Endodermal cell (in vitro differentiated cells): ENCODE data around the gene ODR4. TPM values are rescaled to one million over a fixed set of nuclear protein-coding genes. Genes with fewer than 3 reads are reported as not detected.

ENCODE experiments used
- DNase-seq: peaks from one replicate; pipeline ENCODE4 v3.0.0-alpha.2; 2017
- H3K27ac ChIP-seq: 2 replicates; pipeline ENCODE4 v1.5.1; 2013; ENCODE audit warnings: mild to moderate bottlenecking, low read depth, low read length, moderate library complexity
- H3K27me3 ChIP-seq: 2 replicates; pipeline ENCODE4 v1.6.1; 2013; ENCODE audit warnings: mild to moderate bottlenecking, low read length, moderate library complexity; ENCODE audit not compliant: insufficient read depth, control insufficient read depth, poor library complexity, severe bottlenecking
- H3K36me3 ChIP-seq: 2 replicates; pipeline ENCODE4 v1.7.0; 2013; ENCODE audit warnings: mild to moderate bottlenecking, low read length, moderate library complexity; ENCODE audit not compliant: control insufficient read depth, insufficient read depth
- H3K4me1 ChIP-seq: one replicate; pipeline ENCODE4 v1.7.0; 2013; ENCODE audit warnings: low read length; ENCODE audit not compliant: control insufficient read depth, insufficient read depth
- H3K4me3 ChIP-seq: 2 replicates; pipeline ENCODE4 v1.5.1; 2013; ENCODE audit warnings: mild to moderate bottlenecking, low read length, moderate library complexity
- H3K9ac ChIP-seq: 2 replicates; pipeline ENCODE4 v1.6.1; 2013; ENCODE audit warnings: mild to moderate bottlenecking, low read length, moderate library complexity; ENCODE audit not compliant: poor library complexity, severe bottlenecking; ENCODE audit errors: extremely low read depth
- H3K9me3 ChIP-seq: 2 replicates; pipeline ENCODE4 v1.6.1; 2013; ENCODE audit warnings: mild to moderate bottlenecking, low read length, moderate library complexity; ENCODE audit not compliant: control insufficient read depth
- H3K27ac Mint-ChIP-seq: 2 replicates; pipeline ENCODE4 v1.8.0; 2020; ENCODE audit warnings: mixed read lengths
- H3K27me3 Mint-ChIP-seq: 2 replicates; pipeline ENCODE4 v1.8.0; 2021; ENCODE audit warnings: mild to moderate bottlenecking, mixed read lengths; ENCODE audit not compliant: insufficient read depth
- H3K36me3 Mint-ChIP-seq: 2 replicates; pipeline ENCODE4 v1.8.0; 2020; ENCODE audit warnings: low read depth, mixed read lengths
- H3K4me1 Mint-ChIP-seq: 2 replicates; pipeline ENCODE4 v1.8.0; 2020; ENCODE audit warnings: mixed read lengths
- H3K4me3 Mint-ChIP-seq: 2 replicates; pipeline ENCODE4 v1.8.0; 2020; ENCODE audit warnings: mild to moderate bottlenecking, moderate library complexity, mixed read lengths
- H3K9me3 Mint-ChIP-seq: 2 replicates; pipeline ENCODE4 v1.8.0; 2020; ENCODE audit warnings: mild to moderate bottlenecking, mixed read lengths
- CTCF ChIP-seq: fragments of 200-600 bp; sonication (generic); conservative IDR thresholded peaks from 2 replicates; pipeline ENCODE4 v1.5.0; 2021; ENCODE audit warnings: antibody characterized with exemption, mild to moderate bottlenecking
- WGBS, 2 experiments: methylation state at CpG; one replicate each; pipeline versions ENCODE4 v1.1.5 to v1.1.7; 2013; ENCODE audit warnings: missing lambda C conversion rate in 2 of 2, mixed read lengths in 1 of 2; ENCODE audit not compliant: insufficient coverage in 1 of 2, insufficient read length in 1 of 2; 5-methylcytosine and 5-hydroxymethylcytosine counted together
- total RNA-seq, 2 donors: library from RNA; stranded (reverse); fragmentation: NEBNext Ultra II Directional in 1 of 2; extraction: Animal tissue kit (Norgen Biotek cat#: 25700) in 1 of 2; gene quantifications; 2 replicates in 1 of 2; 3 replicates in 1 of 2; pipeline ENCODE4 v1.2.1, GENCODE V29; 2021

ODR4 gene
- total RNA-seq, 2 donors from 2014 or later: 20.8 to 22.5 TPM

DNA sequence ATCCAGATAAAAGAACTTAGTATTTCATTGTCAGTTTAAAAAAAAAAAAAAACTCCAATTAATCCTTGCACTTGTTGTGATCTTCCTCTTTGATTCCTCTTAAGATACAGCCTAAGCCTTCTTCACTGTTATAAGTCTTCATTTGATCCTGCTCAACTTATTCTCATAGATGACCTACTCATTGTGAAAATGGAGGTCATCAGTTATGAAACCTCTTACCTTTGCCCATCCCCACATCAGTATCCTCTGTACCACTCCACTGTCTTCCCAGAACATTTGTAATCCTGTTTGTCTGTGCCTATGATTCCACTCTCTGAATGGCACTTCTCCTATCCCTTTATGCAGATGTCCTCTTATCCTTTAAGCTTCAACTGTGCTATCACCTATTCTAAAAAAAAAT is 28.0 kb downstream of the ODR4 start:
- Histone ChIP-seq H3K9me3 (no peaks in the 10 kb centered on the region), H3K36me3 (peaks cover 64% of the 10 kb centered on the region), H3K9ac (no peak overlapping the region), H3K27me3 (no peaks in the 10 kb centered on the region), H3K4me1 (no peaks in the 10 kb centered on the region), H3K4me3 (no peak overlapping the region), H3K27ac (no peak overlapping the region)
- Mint-ChIP-seq H3K9me3 (no peaks in the 10 kb centered on the region), H3K4me1 (no peaks in the 10 kb centered on the region), H3K36me3 (peaks cover 41% of the 10 kb centered on the region), H3K4me3 (no peak overlapping the region), H3K27ac (no peak overlapping the region), H3K27me3 (no peaks in the 10 kb centered on the region)
- no peak for DNase-seq
- no peak for TF ChIP-seq CTCF

DNA sequence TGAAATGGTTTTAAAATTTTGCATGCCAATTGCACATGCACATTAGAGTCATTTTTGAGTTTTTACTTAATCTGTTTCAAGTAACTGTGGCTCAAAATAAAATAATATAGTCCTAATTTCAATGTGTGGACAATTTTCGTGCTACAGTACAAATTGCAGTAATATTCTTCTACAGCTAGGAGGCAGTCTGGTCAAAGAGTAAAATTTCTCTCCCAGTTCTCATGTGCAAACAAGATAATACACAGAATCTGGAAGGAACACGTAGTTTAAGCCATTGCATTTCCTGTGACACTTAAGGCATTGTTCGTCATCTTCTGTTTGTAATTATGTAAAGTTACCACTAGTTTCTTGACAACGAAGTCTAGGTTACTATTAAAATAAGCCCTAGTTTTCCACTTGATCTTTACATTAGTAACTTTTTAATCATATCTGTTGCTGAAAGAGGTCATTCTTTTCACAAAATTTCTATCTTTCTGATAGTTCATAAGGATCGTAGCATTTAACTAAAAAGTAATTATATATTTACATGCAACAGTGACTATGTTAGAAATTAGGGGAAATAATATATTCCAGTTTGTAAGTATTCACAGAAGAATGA is 28.9 kb downstream of the ODR4 start:
- no peak overlapping the region for H3K4me3 Mint-ChIP-seq
- DNase-seq: no peak
- H3K4me1 ChIP-seq: no peaks in the 10 kb centered on the region
- H3K27me3 ChIP-seq: no peaks in the 10 kb centered on the region
- H3K9ac ChIP-seq: no peak overlapping the region
- H3K9me3 ChIP-seq: no peaks in the 10 kb centered on the region
- peaks cover 37% of the 10 kb centered on the region for H3K36me3 Mint-ChIP-seq
- H3K27ac Mint-ChIP-seq: no peak overlapping the region
- no peaks in the 10 kb centered on the region for H3K4me1 Mint-ChIP-seq
- 64 to 84% methylated on average over 3 to 4 of the region's 5 CpGs for WGBS, 2 experiments
- peaks cover 61% of the 10 kb centered on the region for H3K36me3 ChIP-seq
- H3K9me3 Mint-ChIP-seq: no peaks in the 10 kb centered on the region
- TF ChIP-seq CTCF: peak; percentile 84
- H3K27me3 Mint-ChIP-seq: no peaks in the 10 kb centered on the region
- H3K4me3 ChIP-seq: no peak overlapping the region
- no peak overlapping the region for H3K27ac ChIP-seq

GRCh38 chr1:186409091-186409490 is 33.5 kb downstream of the ODR4 start:
- H3K9me3 ChIP-seq: no peaks in the 10 kb centered on the region
- H3K4me1 Mint-ChIP-seq: no peaks in the 10 kb centered on the region
- peaks cover 74% of the 10 kb centered on the region for H3K36me3 ChIP-seq
- no peak overlapping the region for H3K27ac ChIP-seq
- 95% methylated on average over 3 of the region's 3 CpGs; no CpG with 5 or more reads in 1 of the 2 experiments for WGBS, 2 experiments
- no peak for TF ChIP-seq CTCF
- H3K27me3 Mint-ChIP-seq: no peaks in the 10 kb centered on the region
- no peaks in the 10 kb centered on the region for H3K4me1 ChIP-seq
- no peak for DNase-seq
- H3K9ac ChIP-seq: no peak overlapping the region
- no peak overlapping the region for H3K27ac Mint-ChIP-seq
- no peaks in the 10 kb centered on the region for H3K9me3 Mint-ChIP-seq
- peaks cover 26% of the 10 kb centered on the region for H3K36me3 Mint-ChIP-seq
- no peak overlapping the region for H3K4me3 ChIP-seq
- no peak overlapping the region for H3K4me3 Mint-ChIP-seq
- H3K27me3 ChIP-seq: no peaks in the 10 kb centered on the region
